ENCODE data around the gene EXT2. TPM values are rescaled to one million over a fixed set of nuclear protein-coding genes. Genes with fewer than 3 reads are reported as not detected.

The EXT2 gene
- polyA plus RNA-seq, 1 experiment: 171 TPM

DNA sequence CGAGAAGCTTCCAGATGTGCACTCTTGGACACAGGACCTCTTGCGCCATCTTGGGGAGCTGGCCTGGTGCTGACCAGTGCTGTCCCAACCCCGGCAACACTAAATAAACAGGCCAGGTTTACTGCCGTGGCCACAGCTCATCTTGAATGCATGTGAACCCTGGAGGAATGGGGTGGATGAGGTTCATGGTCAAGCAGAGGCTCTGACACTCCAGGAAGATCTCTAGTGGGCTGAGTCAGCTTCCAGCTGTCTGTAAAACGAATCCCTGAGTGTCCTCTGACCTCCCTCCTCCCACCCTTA, 162.7 kb downstream of the EXT2 start:
- TF ChIP-seq, protein P1, sequence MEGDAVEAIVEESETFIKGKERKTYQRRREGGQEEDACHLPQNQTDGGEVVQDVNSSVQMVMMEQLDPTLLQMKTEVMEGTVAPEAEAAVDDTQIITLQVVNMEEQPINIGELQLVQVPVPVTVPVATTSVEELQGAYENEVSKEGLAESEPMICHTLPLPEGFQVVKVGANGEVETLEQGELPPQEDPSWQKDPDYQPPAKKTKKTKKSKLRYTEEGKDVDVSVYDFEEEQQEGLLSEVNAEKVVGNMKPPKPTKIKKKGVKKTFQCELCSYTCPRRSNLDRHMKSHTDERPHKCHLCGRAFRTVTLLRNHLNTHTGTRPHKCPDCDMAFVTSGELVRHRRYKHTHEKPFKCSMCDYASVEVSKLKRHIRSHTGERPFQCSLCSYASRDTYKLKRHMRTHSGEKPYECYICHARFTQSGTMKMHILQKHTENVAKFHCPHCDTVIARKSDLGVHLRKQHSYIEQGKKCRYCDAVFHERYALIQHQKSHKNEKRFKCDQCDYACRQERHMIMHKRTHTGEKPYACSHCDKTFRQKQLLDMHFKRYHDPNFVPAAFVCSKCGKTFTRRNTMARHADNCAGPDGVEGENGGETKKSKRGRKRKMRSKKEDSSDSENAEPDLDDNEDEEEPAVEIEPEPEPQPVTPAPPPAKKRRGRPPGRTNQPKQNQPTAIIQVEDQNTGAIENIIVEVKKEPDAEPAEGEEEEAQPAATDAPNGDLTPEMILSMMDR (IDR thresholded peaks at IDR 0.05; ENCODE audit: insufficient read depth, low read depth, low read length): peak; percentile 12; the same call in 1 of the 2 replicates
- Histone ChIP-seq H3K36me3 (ENCODE audit: control insufficient read depth, insufficient read depth, low read length) (no peaks in the 10 kb centered on the region), H3K4me3 (ENCODE audit: low read depth, low read length) (no peak overlapping the region), H3K27me3 (ENCODE audit: control insufficient read depth, insufficient read depth, low read length) (no peaks in the 10 kb centered on the region)
- ChIA-PET POLR2A (interaction anchor here (0.6 kb wide), 1 partner anchor 102 kb away, joined by 4 read pairs; no protein-coding TSS in a partner anchor), CTCF (interaction anchor here (0.5 to 3.2 kb wide), 14 partner anchors 8 to 148 kb away, joined by 3 to 37 read pairs (median 4); no protein-coding TSS in a partner anchor)
- peak; percentile 51 for DNase-seq (ENCODE audit: low read depth)

DNA sequence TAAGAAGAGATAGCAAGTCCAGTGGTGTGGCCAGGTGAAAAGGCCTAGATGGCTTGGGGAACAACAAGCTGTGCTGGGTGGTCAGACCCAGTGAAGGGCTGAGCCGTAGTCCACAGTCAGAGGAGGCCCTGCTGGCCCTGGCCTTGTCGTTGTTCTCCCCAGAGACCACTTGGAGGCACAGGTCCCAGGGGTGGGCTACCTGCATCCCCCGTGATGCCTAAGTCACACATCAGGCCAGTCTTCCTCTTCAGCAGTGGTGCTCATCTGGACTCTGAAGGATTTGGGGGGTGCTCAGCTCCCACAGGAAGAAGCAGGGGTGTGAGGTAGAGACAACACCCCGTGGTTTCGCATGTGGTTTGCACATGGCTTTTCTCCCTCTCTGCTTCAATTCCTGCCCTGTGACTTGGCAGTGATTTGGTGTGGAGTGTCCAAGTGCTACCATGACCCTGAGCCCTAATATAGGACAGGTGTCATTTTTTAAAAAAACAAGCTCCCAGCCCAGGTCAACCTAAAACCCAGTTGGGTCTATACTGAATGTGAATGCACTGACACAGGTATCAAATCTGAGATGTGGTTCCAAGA, 163.5 kb downstream of the EXT2 start:
- no peaks in the 10 kb centered on the region; the same call in 1 of the 2 replicates for H3K36me3 ChIP-seq (ENCODE audit: control insufficient read depth, insufficient read depth, low read length)
- POLR2A ChIA-PET: no interaction called here
- TF ChIP-seq, protein P1 (IDR thresholded peaks at IDR 0.05; ENCODE audit: insufficient read depth, low read depth, low read length): no peak
- DNase-seq (ENCODE audit: low read depth): no peak
- no peaks in the 10 kb centered on the region for H3K27me3 ChIP-seq (ENCODE audit: control insufficient read depth, insufficient read depth, low read length)
- CTCF ChIA-PET: interaction anchor here (1.1 to 3.2 kb wide), 9 partner anchors 9 to 125 kb away, joined by 3 to 37 read pairs (median 5); no protein-coding TSS in a partner anchor
- no peak overlapping the region for H3K4me3 ChIP-seq (ENCODE audit: low read depth, low read length)

DNA sequence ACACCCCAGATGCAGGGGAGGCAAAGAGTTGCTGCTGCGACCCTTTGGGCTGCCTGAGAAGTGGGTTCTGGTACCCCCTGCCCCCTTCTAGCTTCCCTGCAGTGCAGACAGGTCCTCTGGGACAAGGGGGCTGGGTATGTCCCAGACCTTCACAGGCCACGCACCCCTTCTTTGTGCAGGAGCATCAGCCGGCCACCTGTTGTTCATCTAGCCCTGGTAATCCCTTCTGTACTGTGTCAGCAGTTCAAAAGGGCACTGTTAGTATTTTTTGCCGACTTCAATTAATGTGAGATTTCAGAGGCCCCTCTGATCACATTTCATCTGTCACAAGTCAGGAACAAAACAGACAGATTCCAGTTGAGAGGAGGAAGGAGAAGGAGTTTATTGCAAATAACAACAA, 164.6 kb downstream of the EXT2 start:
- TF ChIP-seq, protein P1 (IDR thresholded peaks at IDR 0.05; ENCODE audit: insufficient read depth, low read depth, low read length): no peak
- ChIA-PET POLR2A (interaction anchor here (0.6 kb wide), 1 partner anchor 98 kb away, joined by 3 read pairs; no protein-coding TSS in a partner anchor), CTCF (interaction anchor here (1.5 to 3.2 kb wide), 3 partner anchors 7 to 127 kb away, joined by 3 to 37 read pairs (median 10); no protein-coding TSS in a partner anchor)
- no peak for DNase-seq (ENCODE audit: low read depth)
- H3K4me3 ChIP-seq (ENCODE audit: low read depth, low read length): no peak overlapping the region
- no peaks in the 10 kb centered on the region; the same call in 1 of the 2 replicates for H3K36me3 ChIP-seq (ENCODE audit: control insufficient read depth, insufficient read depth, low read length)
- no peaks in the 10 kb centered on the region for H3K27me3 ChIP-seq (ENCODE audit: control insufficient read depth, insufficient read depth, low read length)

DNA sequence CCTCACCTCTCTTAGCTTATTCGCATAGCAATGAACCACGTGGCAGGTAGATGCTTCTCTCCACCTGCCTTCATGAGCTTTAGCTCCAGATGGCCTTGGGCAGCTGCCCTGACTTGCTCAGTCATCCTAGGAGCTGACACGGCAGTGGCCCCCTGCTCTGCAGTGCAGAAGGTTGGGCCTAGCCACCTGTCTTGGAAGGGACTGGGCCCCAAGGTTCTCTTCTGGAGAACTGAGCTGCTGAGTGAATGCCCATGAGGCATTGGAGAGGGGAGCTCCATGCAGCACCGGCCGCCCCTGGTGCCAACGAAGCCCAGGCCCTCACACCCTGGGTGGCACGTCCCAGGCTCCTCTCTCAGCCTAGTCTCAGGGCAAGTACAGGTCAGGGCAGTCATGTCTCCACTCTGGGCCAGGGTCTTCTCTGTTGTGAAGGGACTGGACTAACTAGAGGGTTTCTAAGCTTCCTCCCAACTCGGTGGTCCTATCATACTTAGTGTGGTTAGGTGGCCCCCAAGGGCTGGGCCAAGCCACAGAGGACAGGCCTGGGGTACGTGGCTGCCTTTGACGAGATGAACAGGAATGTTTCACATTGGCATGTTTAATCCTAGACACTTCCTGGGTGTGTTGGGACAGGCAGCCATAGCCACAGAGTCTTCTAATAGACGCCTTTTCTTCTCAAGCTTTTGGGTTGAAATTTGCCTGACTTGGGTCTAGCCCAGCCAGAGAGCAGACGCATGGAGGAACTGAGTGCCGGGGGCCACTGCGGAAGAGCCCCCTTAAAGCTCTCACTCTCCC, 166.5 kb downstream of the EXT2 start:
- CTCF ChIA-PET: interaction anchor here (1.0 to 1.7 kb wide), 6 partner anchors 14 to 129 kb away, joined by 3 to 6 read pairs (median 3); no protein-coding TSS in a partner anchor
- POLR2A ChIA-PET: no interaction called here
- Histone ChIP-seq H3K36me3 (ENCODE audit: control insufficient read depth, insufficient read depth, low read length) (peaks cover 2% of the 10 kb centered on the region; the same call in 1 of the 2 replicates), H3K27me3 (ENCODE audit: control insufficient read depth, insufficient read depth, low read length) (no peaks in the 10 kb centered on the region), H3K4me3 (ENCODE audit: low read depth, low read length) (no peak overlapping the region)
- DNase-seq (ENCODE audit: low read depth): no peak
- TF ChIP-seq, protein P1 (IDR thresholded peaks at IDR 0.05; ENCODE audit: insufficient read depth, low read depth, low read length): no peak

DNA sequence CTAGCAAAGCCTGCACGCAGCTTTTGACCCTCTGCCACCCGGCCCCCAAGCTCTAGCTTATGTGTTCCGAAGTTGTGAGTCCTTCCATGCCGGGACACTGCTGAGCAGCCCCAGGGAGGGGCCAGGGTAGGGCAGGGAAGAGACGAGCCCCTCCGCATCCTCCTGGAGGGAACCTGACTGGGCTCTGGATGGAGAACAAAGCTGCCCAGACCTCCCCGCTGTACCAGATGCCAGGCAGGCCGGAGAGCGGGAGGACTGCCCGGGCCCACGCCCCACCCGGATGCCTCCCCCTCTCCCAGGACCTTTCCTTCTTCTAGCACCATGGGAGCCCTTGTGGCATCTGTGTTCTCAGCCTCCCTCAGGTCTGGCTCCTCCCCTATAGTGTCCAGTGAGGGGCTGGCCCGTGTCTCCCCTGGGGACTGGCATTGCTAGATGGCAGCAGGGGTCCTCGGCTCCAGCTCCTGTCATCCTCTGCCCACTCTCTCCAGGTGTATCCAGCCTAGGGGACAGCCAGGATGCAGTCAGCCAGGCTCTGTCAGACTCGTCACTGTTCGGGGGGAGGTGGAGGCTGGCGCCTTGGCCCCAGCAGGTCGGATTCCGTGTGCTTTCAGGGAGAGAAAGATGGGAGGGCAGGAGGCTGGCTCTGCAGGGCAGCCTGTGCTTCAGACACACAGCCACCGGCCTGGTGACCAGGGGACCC, 168.4 kb downstream of the EXT2 start:
- H3K4me3 ChIP-seq (ENCODE audit: low read depth, low read length): no peak overlapping the region
- no peaks in the 10 kb centered on the region for H3K27me3 ChIP-seq (ENCODE audit: control insufficient read depth, insufficient read depth, low read length)
- no peak for DNase-seq (ENCODE audit: low read depth)
- ChIA-PET CTCF (no interaction called here), POLR2A (no interaction called here)
- TF ChIP-seq, protein P1 (IDR thresholded peaks at IDR 0.05; ENCODE audit: insufficient read depth, low read depth, low read length): no peak
- H3K36me3 ChIP-seq (ENCODE audit: control insufficient read depth, insufficient read depth, low read length): peaks cover 2% of the 10 kb centered on the region; the same call in 1 of the 2 replicates

Measured in BJ (cell line).